ENCODE measurements around the gene GCN1.
A peak's percentile ranks its signal among the peaks of the same experiment; 100 is the strongest.
"Not testable (repeated sequence)": the region's sequence is repeated elsewhere in the genome, so short reads cannot be mapped to it uniquely, and the experiment has no call there.

The GCN1 gene

GRCh38 chr12:120213758-120214157 is 19.2 kb upstream of the GCN1 start:
- DNase-seq (ENCODE audit: low read depth in 1 of 2, low spot score in 1 of 2) = no peak

- not testable (repeated sequence) for DNase-seq (ENCODE audit: low read depth in 1 of 2, low spot score in 1 of 2)
Observed at GRCh38 chr12:120213182-120213581, 18.7 kb upstream of the GCN1 start.

GRCh38 chr12:120212301-120212700 is 17.8 kb upstream of the GCN1 start:
- DNase-seq (ENCODE audit: low read depth in 1 of 2, low spot score in 1 of 2) = no peak

- no peak for DNase-seq (ENCODE audit: low read depth in 1 of 2, low spot score in 1 of 2)
Observed at GRCh38 chr12:120211904-120212283, 17.4 kb upstream of the GCN1 start.

- no peak for DNase-seq (ENCODE audit: low read depth in 1 of 2, low spot score in 1 of 2)
Observed at GRCh38 chr12:120211243-120211903, 16.9 kb upstream of the GCN1 start.

- DNase-seq (ENCODE audit: low read depth in 1 of 2, low spot score in 1 of 2) = no peak
Observed at GRCh38 chr12:120209851-120210250, 15.3 kb upstream of the GCN1 start.

- no peak for DNase-seq (ENCODE audit: low read depth in 1 of 2, low spot score in 1 of 2)
Observed at GRCh38 chr12:120207227-120207626, 12.7 kb upstream of the GCN1 start.

GRCh38 chr12:120206781-120207180 is 12.3 kb upstream of the GCN1 start:
- not testable (repeated sequence) for DNase-seq (ENCODE audit: low read depth in 1 of 2, low spot score in 1 of 2)

GRCh38 chr12:120206228-120206627 is 11.7 kb upstream of the GCN1 start:
- no peak for DNase-seq (ENCODE audit: low read depth in 1 of 2, low spot score in 1 of 2)

GRCh38 chr12:120204171-120204570 is 9.7 kb upstream of the GCN1 start:
- DNase-seq (ENCODE audit: low read depth in 1 of 2, low spot score in 1 of 2) = no peak

GRCh38 chr12:120200364-120200800 is 5.9 kb upstream of the GCN1 start:
- no peak for DNase-seq (ENCODE audit: low read depth in 1 of 2, low spot score in 1 of 2)

GRCh38 chr12:120199595-120200306 is 5.2 kb upstream of the GCN1 start:
- peak in 1 of 2 donors; percentile 23 for DNase-seq (ENCODE audit: low read depth in 1 of 2, low spot score in 1 of 2)

GRCh38 chr12:120199025-120199424 is 4.5 kb upstream of the GCN1 start:
- no peak for DNase-seq (ENCODE audit: low read depth in 1 of 2, low spot score in 1 of 2)

GRCh38 chr12:120197542-120197887 is 3.0 kb upstream of the GCN1 start:
- no peak for DNase-seq (ENCODE audit: low read depth in 1 of 2, low spot score in 1 of 2)

GRCh38 chr12:120196817-120197541 is 2.5 kb upstream of the GCN1 start:
- DNase-seq (ENCODE audit: low read depth in 1 of 2, low spot score in 1 of 2) = not testable (repeated sequence)

GRCh38 chr12:120196363-120196762 is 1.8 kb upstream of the GCN1 start:
- no peak for DNase-seq (ENCODE audit: low read depth in 1 of 2, low spot score in 1 of 2)

- DNase-seq (ENCODE audit: low read depth in 1 of 2, low spot score in 1 of 2) = no peak
Observed at GRCh38 chr12:120194226-120194533, 335 bp downstream of the GCN1 start.

- DNase-seq (ENCODE audit: low read depth in 1 of 2, low spot score in 1 of 2) = not testable (repeated sequence)
Observed at GRCh38 chr12:120193286-120193685, 1.2 kb downstream of the GCN1 start.

GRCh38 chr12:120190985-120191480 is 3.5 kb downstream of the GCN1 start:
- DNase-seq (ENCODE audit: low read depth in 1 of 2, low spot score in 1 of 2) = no peak

GRCh38 chr12:120190386-120190785 is 4.1 kb downstream of the GCN1 start:
- DNase-seq (ENCODE audit: low read depth in 1 of 2, low spot score in 1 of 2) = no peak

- DNase-seq (ENCODE audit: low read depth in 1 of 2, low spot score in 1 of 2) = no peak
Observed at GRCh38 chr12:120186654-120187053, 7.9 kb downstream of the GCN1 start.

GRCh38 chr12:120183211-120183631 is 11.3 kb downstream of the GCN1 start:
- DNase-seq (ENCODE audit: low read depth in 1 of 2, low spot score in 1 of 2) = no peak
